T-helper 1 cell (primary cell): ENCODE measurements around the gene TXNL4A.

ENCODE experiments used
- DNase-seq, 5 donors: peaks; one replicate each; pipeline ENCODE4 v3.0.0-alpha.2; 2012 to 2020

The TXNL4A gene

DNA sequence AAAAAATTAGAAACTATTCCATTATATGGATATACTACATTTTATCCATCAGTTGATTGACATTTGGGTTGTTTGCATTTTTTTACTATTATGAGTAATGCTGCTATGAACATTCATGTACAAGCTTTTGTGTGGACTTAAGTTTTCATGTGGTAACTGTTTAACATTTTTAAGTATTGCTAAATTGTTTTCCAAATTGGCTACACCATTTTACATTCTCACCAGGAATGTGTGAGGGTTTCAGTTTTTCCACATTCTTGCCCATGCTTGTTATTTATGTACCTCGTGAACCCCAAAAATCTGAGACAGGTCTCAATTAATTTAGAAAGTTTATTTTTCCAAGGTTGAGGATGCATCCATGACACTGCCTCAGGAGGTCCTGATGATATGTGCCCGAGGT lies 3.1 kb upstream of the TXNL4A start:
- no peak for DNase-seq

DNA sequence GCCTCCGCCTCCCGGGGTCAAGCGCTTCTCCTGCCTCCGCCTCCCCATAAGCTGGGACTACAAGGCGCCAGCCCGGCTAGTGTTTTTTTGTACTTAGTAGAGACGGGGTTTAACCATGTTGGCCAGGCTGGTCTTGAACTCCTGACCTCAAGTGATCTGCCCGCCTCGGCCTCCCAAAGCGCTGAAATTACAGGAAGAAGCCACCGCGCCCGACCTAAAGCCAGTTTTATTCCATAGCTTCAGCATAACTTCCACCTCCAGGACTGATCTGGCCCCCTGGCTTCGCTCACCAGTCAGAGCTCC lies 783 bp upstream of the TXNL4A start:
- no peak for DNase-seq

DNA sequence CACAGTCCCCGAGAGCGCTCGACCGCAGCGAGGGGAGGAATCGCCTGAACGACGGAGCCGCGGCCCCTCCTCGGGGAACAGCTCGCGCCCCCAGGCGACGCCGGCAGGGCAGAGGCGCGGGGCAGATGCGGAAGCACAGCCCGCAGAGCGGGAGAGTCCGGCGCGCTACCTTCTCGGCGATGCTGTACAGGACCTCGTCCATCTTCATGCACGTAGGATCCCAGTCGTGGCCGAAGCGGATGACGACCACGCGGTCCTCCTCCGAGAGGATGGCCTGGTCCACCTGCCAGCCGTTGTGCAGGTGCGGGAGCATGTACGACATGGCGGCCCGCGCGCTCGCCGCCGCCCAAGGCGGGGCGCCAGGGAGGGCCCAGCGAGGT lies 302 bp downstream of the TXNL4A start:
- DNase-seq = peak; percentile 28 to 62 (median 58)

DNA sequence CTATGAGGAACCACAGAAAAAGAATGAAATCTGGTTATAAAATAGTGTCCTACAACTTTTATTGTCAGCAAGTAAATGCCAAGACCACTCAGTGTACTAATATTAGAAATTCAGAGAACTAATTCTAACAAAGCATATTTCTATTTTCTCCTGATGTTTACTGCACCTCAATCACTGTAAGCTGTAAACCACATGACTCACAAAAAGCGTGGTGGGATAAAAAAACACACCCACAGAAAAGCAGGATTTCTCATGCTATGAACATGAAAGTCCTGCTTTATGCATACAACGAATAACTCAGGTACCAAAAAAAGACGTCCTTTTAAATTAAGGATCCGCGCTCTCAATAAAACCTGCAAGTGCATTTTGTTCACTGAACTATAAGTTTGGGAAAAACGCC lies 797 bp downstream of the TXNL4A start:
- no peak for DNase-seq

DNA sequence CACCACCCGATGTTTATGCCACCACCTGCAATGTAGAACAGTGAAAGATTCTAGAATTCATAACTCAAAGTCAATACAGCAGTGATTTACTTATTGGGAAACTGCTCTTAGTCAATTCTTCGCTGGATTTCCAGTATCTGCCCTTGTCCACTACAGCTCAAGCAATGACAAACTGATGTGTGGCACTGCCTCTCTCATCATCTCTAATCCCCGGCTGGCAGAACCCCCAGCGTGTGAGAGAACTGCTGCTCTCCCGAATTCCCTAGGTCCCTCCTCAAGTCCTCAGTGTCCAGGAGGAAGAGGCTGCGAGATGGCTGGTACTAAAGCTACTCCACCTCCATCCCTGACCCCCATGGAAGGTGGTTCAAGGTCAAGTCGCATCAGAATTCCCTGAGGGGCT lies 1.6 kb downstream of the TXNL4A start:
- no peak for DNase-seq

- DNase-seq = no peak
Measured at GRCh38 chr18:79985172-79985571, 3.2 kb downstream of the TXNL4A start.

- DNase-seq = no peak
Measured at GRCh38 chr18:79983793-79984192, 4.6 kb downstream of the TXNL4A start.

DNA sequence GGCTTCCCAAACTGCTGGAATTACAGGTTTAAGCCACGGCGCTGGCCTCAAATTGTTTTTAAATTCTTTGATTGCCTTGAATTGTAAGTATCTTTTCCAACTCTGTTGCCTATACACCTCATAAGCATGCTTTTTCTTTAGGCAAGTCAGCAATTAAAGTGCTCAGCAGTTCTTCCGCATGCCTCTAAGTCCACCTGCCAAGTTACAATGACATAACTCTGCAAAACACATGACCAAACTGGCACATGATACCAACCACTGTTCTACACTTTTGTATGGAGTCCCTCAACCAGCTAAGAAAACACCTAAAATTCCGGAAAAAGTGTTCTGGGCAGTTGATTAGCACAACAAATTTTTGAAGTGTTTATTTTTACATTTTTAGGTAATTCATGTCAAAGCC lies 5.1 kb downstream of the TXNL4A start:
- no peak for DNase-seq

GRCh38 chr18:79982736-79983135 lies 5.6 kb downstream of the TXNL4A start:
- DNase-seq = peak in 1 of 5 donors; percentile 40

GRCh38 chr18:79980585-79980984 lies 7.8 kb downstream of the TXNL4A start:
- DNase-seq = no peak

DNA sequence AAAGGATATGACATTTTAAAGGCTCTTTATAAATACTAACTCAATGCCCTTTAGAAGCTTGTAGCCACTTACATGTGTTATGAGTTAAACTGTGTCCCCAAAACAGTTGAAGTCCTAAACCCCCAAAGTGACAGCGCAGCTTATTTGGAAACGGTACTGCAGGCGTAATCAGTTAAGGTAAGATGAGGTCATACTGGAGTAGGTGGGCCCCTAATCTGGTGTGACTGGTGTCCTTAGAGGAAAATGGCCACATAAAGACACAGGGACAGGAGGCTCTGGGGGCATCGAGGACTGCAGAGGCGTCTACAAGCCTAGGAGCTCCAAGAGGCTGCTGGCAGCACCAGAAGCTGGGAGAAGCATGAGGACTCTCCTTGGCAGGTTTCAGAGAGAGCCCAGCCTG lies 8.5 kb downstream of the TXNL4A start:
- DNase-seq = no peak

GRCh38 chr18:79975985-79976680 lies 12.2 kb downstream of the TXNL4A start:
- no peak for DNase-seq

- DNase-seq = no peak
Measured at GRCh38 chr18:79975043-79975442, 13.3 kb downstream of the TXNL4A start.

DNA sequence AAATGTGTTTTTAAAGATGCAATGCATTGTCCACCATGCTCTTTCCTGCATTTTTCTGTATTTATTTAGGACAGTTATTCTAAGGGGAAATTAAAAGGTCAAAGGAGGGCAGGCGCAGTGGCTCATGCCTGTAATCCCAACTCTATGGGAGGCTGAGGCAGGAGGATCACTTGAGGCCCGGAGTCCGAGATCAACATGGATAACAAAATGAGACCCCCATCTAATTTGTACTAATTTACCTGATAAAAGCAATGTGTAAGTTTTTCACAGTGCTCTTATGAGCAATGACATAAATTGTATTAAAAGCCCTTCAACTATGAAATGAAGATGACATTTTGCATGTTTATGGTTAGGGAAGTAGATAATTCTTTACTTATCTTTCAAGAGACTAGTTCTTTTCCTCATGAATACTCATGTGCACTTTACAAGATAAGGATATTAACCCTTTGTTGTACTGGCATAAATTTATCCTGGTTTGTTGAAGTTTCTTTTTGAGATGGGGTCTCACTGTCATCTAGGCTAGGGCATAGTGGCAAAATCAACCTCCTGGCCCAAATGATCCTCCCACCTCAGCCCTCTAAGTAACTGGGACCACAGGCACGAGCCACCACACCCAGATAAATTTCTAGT lies 14.2 kb downstream of the TXNL4A start:
- no peak for DNase-seq

GRCh38 chr18:79973517-79973916 lies 14.8 kb downstream of the TXNL4A start:
- DNase-seq = no peak

DNA sequence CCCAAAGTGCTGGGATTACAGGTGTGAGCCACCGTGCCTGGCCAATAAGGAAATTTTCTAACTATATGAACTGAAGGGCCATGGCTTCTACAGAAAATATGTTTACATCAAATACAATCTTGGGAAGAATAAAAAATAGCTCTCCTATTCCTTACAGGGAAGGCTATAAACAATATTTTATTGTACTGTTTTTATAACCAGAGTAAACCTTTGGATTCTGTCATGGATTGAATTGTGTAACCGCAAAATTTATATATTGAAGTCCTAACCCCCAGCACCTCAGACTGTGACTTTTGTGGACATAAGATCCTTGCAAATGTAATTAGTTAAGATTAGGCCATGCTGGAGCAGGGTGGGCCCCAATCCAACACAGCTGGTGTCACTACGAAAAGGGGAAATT lies 15.6 kb downstream of the TXNL4A start:
- DNase-seq = no peak

DNA sequence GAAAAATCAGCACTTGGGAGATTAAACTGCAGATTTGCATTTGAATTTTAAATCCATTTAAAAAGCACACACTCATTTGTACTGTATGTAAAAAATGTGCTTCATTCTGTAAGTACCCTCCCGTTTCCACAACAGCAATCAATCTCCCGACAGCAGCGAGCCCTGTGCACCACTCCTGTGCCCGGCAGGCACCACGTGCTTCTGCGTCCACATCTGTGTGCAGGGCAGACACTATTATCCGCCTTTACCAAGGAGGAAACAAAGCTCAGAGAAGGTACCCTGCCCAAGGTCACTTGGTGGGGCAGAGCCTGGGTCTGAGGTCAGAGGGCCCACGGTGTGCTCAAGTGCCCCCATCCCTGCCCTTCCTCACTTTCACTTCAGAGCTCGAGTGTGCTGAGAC lies 16.4 kb downstream of the TXNL4A start:
- DNase-seq = no peak

DNA sequence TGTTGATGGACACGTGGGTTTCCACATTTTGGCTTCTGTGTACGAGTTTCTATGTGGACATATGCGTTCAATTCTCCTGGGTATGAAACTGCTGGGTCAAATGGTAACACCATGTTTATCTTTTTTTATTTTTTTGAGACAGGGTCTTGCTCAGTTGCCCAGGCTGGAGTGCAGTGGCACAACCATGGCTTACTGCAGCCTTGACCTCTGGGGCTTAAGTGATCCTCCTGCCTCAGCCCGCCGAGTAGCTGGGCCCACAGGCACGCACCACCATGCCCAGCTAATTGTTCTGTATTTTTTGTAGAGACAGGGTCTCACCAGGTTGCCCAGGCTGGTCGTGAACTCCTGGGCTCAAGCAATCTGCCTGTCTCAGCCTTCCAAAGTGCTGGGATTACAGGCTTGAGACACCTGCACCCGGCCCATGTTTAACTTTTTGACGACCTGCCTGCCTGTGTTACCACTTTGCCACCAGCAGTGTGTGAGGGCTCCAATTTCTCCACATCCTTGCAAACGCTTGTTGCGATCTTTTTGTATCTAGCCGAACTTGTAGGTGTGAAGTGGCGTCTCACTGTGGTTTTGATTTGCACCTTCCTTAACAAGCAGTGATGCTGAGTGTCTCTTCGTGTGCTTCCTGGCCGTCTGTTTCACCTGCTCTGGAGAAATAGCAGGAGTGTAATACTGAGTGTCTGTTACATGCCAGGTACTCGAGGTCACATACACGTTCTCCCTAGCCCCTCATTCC lies 17.0 kb downstream of the TXNL4A start:
- DNase-seq = no peak

- DNase-seq = no peak
Measured at GRCh38 chr18:79970419-79971133, 17.8 kb downstream of the TXNL4A start.

- DNase-seq = peak in 1 of 5 donors; percentile 24
Measured at GRCh38 chr18:79965119-79965902, 23.1 kb downstream of the TXNL4A start.

DNA sequence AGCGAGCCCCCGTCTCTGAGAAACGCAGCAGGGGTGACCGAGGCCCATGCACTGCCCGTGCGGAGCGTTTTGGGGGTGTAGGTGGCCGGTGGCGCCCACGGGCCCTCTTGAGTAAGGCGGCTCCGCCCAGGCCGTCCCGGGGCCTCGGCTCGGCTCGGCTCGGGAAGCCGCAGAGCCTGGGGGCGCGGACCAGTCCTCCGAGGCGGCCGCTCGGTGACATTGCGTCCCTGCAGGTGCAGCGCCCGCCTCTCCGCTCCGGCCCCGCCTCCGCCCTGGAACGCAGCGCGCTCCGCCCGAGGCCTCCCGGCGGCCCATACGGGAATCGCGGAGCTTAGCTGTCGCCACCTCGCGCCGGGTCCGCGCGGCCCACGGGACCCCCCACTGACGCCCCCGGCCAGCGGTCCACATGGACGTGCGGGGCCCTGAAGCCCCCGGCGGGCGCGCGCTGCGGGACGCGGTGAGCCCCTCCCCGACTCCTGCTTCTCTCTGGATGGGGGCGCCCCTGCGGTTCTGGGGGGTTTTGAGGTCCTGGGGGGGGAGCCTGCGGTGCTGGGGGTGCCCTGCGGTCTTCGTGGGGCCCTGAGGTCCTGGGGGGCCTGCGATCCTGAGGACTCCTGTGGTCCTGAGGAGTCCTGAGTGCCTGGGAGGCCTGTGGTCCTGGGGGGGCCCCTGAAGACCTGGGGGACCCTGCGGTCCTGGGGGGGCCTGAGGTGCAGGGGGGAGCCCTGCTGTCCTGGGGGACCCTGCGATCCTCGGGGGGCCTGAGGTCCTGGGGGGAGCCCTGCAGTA lies 23.8 kb downstream of the TXNL4A start, which contains the start of gene HSBP1L1:
HSBP1L1 (plus strand) TSS at position 314 of the 789 bp plus-strand sequence; CDS start at position 407, 93 bp downstream.
- DNase-seq = peak; percentile 40 to 65 (median 62)
